MCF 10A (cell line): Measurements from ENCODE around the gene CDH3. TPM values are rescaled to one million over a fixed set of nuclear protein-coding genes. Genes with fewer than 3 reads are reported as not detected.

Source experiments
- BruUV-seq: library from RNA; stranded (reverse); fragments of 400-500 nt; replicated peaks from 2 replicates; lab custom pipeline; 2021; lab: Mats Ljungman, UMichigan
- CTCF ChIA-PET: fragments of 300-600 bp; sonication (Branson Sonifier 250); formaldehyde crosslinking; extraction: SDS; loops from one replicate; lab custom pipeline; 2021; ENCODE audit warnings: antibody characterized with exemption, inconsistent platforms; lab: Yijun Ruan, JAX
- POLR2A ChIA-PET: fragments of 300-600, 350-650 bp; sonication (Branson Sonifier 250); formaldehyde crosslinking; extraction: SDS; loops from one replicate; lab custom pipeline; 2020; ENCODE audit warnings: antibody characterized with exemption, inconsistent platforms; lab: Yijun Ruan, JAX
- DNase-seq: peaks from one replicate; pipeline ENCODE4 v3.0.0-alpha.2; 2018; ENCODE audit not compliant: unreplicated experiment
- H3K27ac Mint-ChIP-seq: one replicate; pipeline ENCODE4 v1.8.0; 2022; ENCODE audit warnings: mild to moderate bottlenecking, low read depth, mixed read lengths; ENCODE audit not compliant: unreplicated experiment
- H3K27me3 Mint-ChIP-seq: one replicate; pipeline ENCODE4 v1.8.0; 2022; ENCODE audit warnings: mixed read lengths; ENCODE audit not compliant: insufficient read depth, unreplicated experiment
- H3K36me3 Mint-ChIP-seq: one replicate; pipeline ENCODE4 v1.8.0; 2022; ENCODE audit warnings: mild to moderate bottlenecking, moderate library complexity, mixed read lengths; ENCODE audit not compliant: insufficient read depth, unreplicated experiment
- H3K4me1 Mint-ChIP-seq: one replicate; pipeline ENCODE4 v1.8.0; 2022; ENCODE audit warnings: mixed read lengths; ENCODE audit not compliant: insufficient read depth, unreplicated experiment
- H3K4me3 Mint-ChIP-seq: one replicate; pipeline ENCODE4 v1.8.0; 2022; ENCODE audit warnings: mild to moderate bottlenecking, moderate library complexity, mixed read lengths; ENCODE audit not compliant: unreplicated experiment
- H3K9me3 Mint-ChIP-seq: one replicate; pipeline ENCODE4 v1.8.0; 2022; ENCODE audit warnings: mixed read lengths; ENCODE audit not compliant: unreplicated experiment
- CTCF ChIP-seq: fragments of 200-600 bp; IDR thresholded peaks from one replicate; pipeline ENCODE4 v1.8.0; 2022; ENCODE audit warnings: antibody characterized with exemption, mild to moderate bottlenecking; ENCODE audit not compliant: unreplicated experiment
- intact Hi-C: fragments of 100-400 bp; cut with micrococcal nuclease; formaldehyde crosslinking; loops from 2 replicates; pipeline ENCODE4 v1.14.1; 2022
- total RNA-seq: library from RNA; stranded (reverse); gene quantifications from 2 replicates; pipeline ENCODE4 v1.2.3, GENCODE V29; 2022

Gene CDH3
- total RNA-seq, 1 experiment from 2014 or later = 107 TPM

GRCh38 chr16:68658974-68659360, 13.9 kb downstream of the CDH3 start:
- peak overlapping the region; percentile 90 for H3K27ac Mint-ChIP-seq
- CTCF ChIA-PET = interaction anchor here (0.9 to 4.3 kb wide), 9 partner anchors 9 to 68 kb away, joined by 3 to 26 read pairs (median 5); partner anchors contain the start of gene CDH3
- no TSS peak for BruUV-seq
- H3K9me3 Mint-ChIP-seq = no peaks in the 10 kb centered on the region
- H3K4me3 Mint-ChIP-seq = peak overlapping the region; percentile 46
- intact Hi-C loops = loop anchor here (1.0 kb wide), 1 partner anchor 9 kb away; no protein-coding TSS in a partner anchor
- TF ChIP-seq CTCF = no peak
- peaks cover 30% of the 10 kb centered on the region for H3K36me3 Mint-ChIP-seq
- H3K4me1 Mint-ChIP-seq = peaks cover 29% of the 10 kb centered on the region
- DNase-seq = no peak
- POLR2A ChIA-PET = interaction anchor here (0.6 to 7.1 kb wide), 24 partner anchors 9 to 1997 kb away, joined by 3 to 162 read pairs (median 4); partner anchors contain the start of genes CDH1, CDH3 and TANGO6
- H3K27me3 Mint-ChIP-seq = no peaks in the 10 kb centered on the region

GRCh38 chr16:68659412-68660358, 14.6 kb downstream of the CDH3 start:
- H3K4me3 Mint-ChIP-seq = no peak overlapping the region
- no peak for DNase-seq
- ChIA-PET POLR2A (interaction anchor here (0.6 to 7.1 kb wide), 12 partner anchors 9 to 1998 kb away, joined by 3 to 162 read pairs (median 5); partner anchors contain the start of gene CDH3), CTCF (interaction anchor here (0.6 to 4.3 kb wide), 3 partner anchors 13 to 69 kb away, joined by 3 to 26 read pairs (median 4); no protein-coding TSS in a partner anchor)
- no peaks in the 10 kb centered on the region for H3K9me3 Mint-ChIP-seq
- peaks cover 29% of the 10 kb centered on the region for H3K4me1 Mint-ChIP-seq
- H3K27ac Mint-ChIP-seq = peak overlapping the region; percentile 90
- no peak for TF ChIP-seq CTCF
- no peaks in the 10 kb centered on the region for H3K27me3 Mint-ChIP-seq
- intact Hi-C loops = no loop called here
- H3K36me3 Mint-ChIP-seq = peaks cover 30% of the 10 kb centered on the region
- BruUV-seq = no TSS peak

- no peaks in the 10 kb centered on the region for H3K27me3 Mint-ChIP-seq
- CTCF ChIA-PET = interaction anchor here (0.6 to 4.3 kb wide), 2 partner anchors 12 to 70 kb away, joined by 4 to 26 read pairs; no protein-coding TSS in a partner anchor
- peak overlapping the region; percentile 90 for H3K27ac Mint-ChIP-seq
- H3K9me3 Mint-ChIP-seq = no peaks in the 10 kb centered on the region
- no TSS peak for BruUV-seq
- intact Hi-C loops = no loop called here
- H3K4me1 Mint-ChIP-seq = peaks cover 28% of the 10 kb centered on the region
- POLR2A ChIA-PET = interaction anchor here (0.5 to 7.1 kb wide), 11 partner anchors 8 to 337 kb away, joined by 3 to 162 read pairs (median 4); partner anchors contain the start of gene CDH3
- peak; percentile 60 for DNase-seq
- peaks cover 23% of the 10 kb centered on the region for H3K36me3 Mint-ChIP-seq
- H3K4me3 Mint-ChIP-seq = no peak overlapping the region
- no peak for TF ChIP-seq CTCF
Observed at GRCh38 chr16:68660359-68660795, 15.3 kb downstream of the CDH3 start.

GRCh38 chr16:68662035-68662434, 16.9 kb downstream of the CDH3 start:
- Mint-ChIP-seq H3K27me3 (no peaks in the 10 kb centered on the region), H3K4me3 (no peak overlapping the region), H3K4me1 (peaks cover 27% of the 10 kb centered on the region), H3K36me3 (peaks cover 16% of the 10 kb centered on the region), H3K9me3 (no peaks in the 10 kb centered on the region), H3K27ac (peak overlapping the region; percentile 90)
- CTCF ChIA-PET = interaction anchor here (0.6 to 4.3 kb wide), 3 partner anchors 64 to 111 kb away, joined by 3 to 26 read pairs (median 3); no protein-coding TSS in a partner anchor
- intact Hi-C loops = no loop called here
- no peak for TF ChIP-seq CTCF
- no peak for DNase-seq
- POLR2A ChIA-PET = no interaction called here
- no TSS peak for BruUV-seq
